ENCODE measurements around the gene CDK16. TPM values are rescaled to one million over a fixed set of nuclear protein-coding genes. Genes with fewer than 3 reads are reported as not detected.

The CDK16 gene
- total and polyA plus RNA-seq, 2 of the 13 experiments (the other 11 are each of a cell fraction or from before 2014, with no cell fraction given) = 64.5 to 225 TPM

GRCh38 chrX:47224896-47225290, 6.4 kb downstream of the CDK16 start (continued):
- TF ChIP-seq ZNF691 (CRISPR knock-in tag; IDR thresholded peaks at IDR 0.05; ENCODE audit: borderline replicate concordance, low read depth) = no peak
- TF ChIP-seq HINFP (CRISPR knock-in tag; IDR thresholded peaks at IDR 0.05; ENCODE audit: low read depth) = no peak
- TF ChIP-seq KDM2A (CRISPR knock-in tag; IDR thresholded peaks at IDR 0.05; ENCODE audit: borderline replicate concordance, low read depth) = no peak
- no peak for TF ChIP-seq ZNF260 (CRISPR knock-in tag; IDR thresholded peaks at IDR 0.05; ENCODE audit: borderline replicate concordance, low read depth)
- no peak for TF ChIP-seq ZNF768 (CRISPR knock-in tag; IDR thresholded peaks at IDR 0.05)
- no peak for TF ChIP-seq ZNF597 (CRISPR knock-in tag; IDR thresholded peaks at IDR 0.05)

- no TSS peak for BruUV-seq (replicated peaks)
- POLR2A ChIA-PET = no interaction called here
- no peak overlapping the region for H3K4me2 ChIP-seq (ENCODE audit: low read depth, low read length)
- WGBS (ENCODE audit: low lambda C conversion rate) = 90% methylated on average over 2 of the region's 6 CpGs
- no peaks in the 10 kb centered on the region for H3K27me3 ChIP-seq (ENCODE audit: control insufficient read depth in 1 of 2, insufficient read depth in 2 of 2, low read length in 2 of 2)
- CTCF ChIA-PET (ENCODE audit: low intra/inter-chr PET ratio, low total read pairs) = no interaction called here
- ATAC-seq = no peak
- peaks cover 11 to 41% of the 10 kb centered on the region in 2 experiments; a peak in 4 of 5 replicates for H3K36me3 ChIP-seq (replicated peaks in 1 of 2; ENCODE audit: control insufficient read depth in 1 of 2, insufficient read depth in 2 of 2, low read length in 2 of 2)
- FAIRE-seq = no peak
- H2AFZ ChIP-seq (ENCODE audit: low read length) = no peak overlapping the region
- H4K20me1 ChIP-seq (ENCODE audit: insufficient read depth, low read length) = peaks cover 4% of the 10 kb centered on the region; the same call in 1 of the 2 replicates
- H3K4me3 ChIP-seq (replicated peaks in 1 of 3; ENCODE audit: insufficient read depth in 1 of 3, low read depth in 2 of 3, low read length in 3 of 3) = no peak overlapping the region
- intact Hi-C loops (cut with micrococcal nuclease; ENCODE audit: unreplicated experiment) = no loop called here
- no peaks in the 10 kb centered on the region for H3K9me3 ChIP-seq (ENCODE audit: low read length)
- H3K79me2 ChIP-seq (ENCODE audit: insufficient read depth, low read length) = peaks cover 13% of the 10 kb centered on the region
- in situ Hi-C loops (cut with HindIII; ENCODE audit: extremely low pct_ligation_motif_present, low pct_unique_long_range_greater_than_20kb) = no loop called here
- DNase-seq (ENCODE audit: low spot score) = no peak
- H3K9ac ChIP-seq (ENCODE audit: insufficient read depth, low read depth, low read length) = no peak overlapping the region
- H3K4me1 ChIP-seq (ENCODE audit: insufficient read depth, low read length) = peaks cover 5% of the 10 kb centered on the region
- H3K27ac ChIP-seq (ENCODE audit: extremely low read length, insufficient read depth, low read length) = no peak overlapping the region
- TF ChIP-seq ZNF282 (IDR thresholded peaks at IDR 0.05; ENCODE audit: partially characterized antibody) = no peak
- TF ChIP-seq ARID3A (IDR thresholded peaks at IDR 0.05; ENCODE audit: low read depth, low read length) = no peak
- no peak for TF ChIP-seq ZNF850 (CRISPR knock-in tag; conservative IDR thresholded peaks at IDR 0.05)
- no peak for TF ChIP-seq ZBTB2 (CRISPR knock-in tag; IDR thresholded peaks at IDR 0.05; ENCODE audit: low read depth)
- no peak for TF ChIP-seq CSRNP2 (CRISPR knock-in tag; conservative IDR thresholded peaks at IDR 0.05; ENCODE audit: low read depth)
- TF ChIP-seq ZNF235 (CRISPR knock-in tag; IDR thresholded peaks at IDR 0.05; ENCODE audit: borderline replicate concordance) = no peak
These were observed 7.6 kb downstream of the CDK16 start for GRCh38 chrX:47226071-47226470.

Measured in HepG2 (cell line).